IMR-90 (cell line): Measurements from ENCODE around the gene ACOX3. TPM values are rescaled to one million over a fixed set of nuclear protein-coding genes. Genes with fewer than 3 reads are reported as not detected.

Source experiments
- ATAC-seq: fragments of 200-7000 bp; cut with Tn5 transposase; 2 replicates; pipeline ENCODE4 v1.9.1; 2020; ENCODE audit warnings: low read depth, mild to moderate bottlenecking, moderate library complexity
- BruUV-seq: library from RNA; stranded (reverse); fragments of 400-500 nt; replicated peaks from 2 replicates; lab custom pipeline; 2021; lab: Mats Ljungman, UMichigan
- CTCF ChIA-PET: fragments of 300-600 bp; formaldehyde crosslinking; extraction: SDS; loops from one replicate; lab custom pipeline; 2021; ENCODE audit warnings: antibody characterized with exemption; lab: Yijun Ruan, JAX
- POLR2A ChIA-PET: fragments of 300-600 bp; sonication (Branson Sonifier 250); formaldehyde crosslinking; loops from one replicate; lab custom pipeline; 2022; ENCODE audit warnings: antibody characterized with exemption; ENCODE audit not compliant: unreplicated experiment; lab: Charles Lee
- DNase-seq: peaks from one replicate; pipeline ENCODE4 v3.0.0; 2013
- H2AFZ ChIP-seq: replicated peaks from 2 replicates; pipeline ENCODE3; 2013; ENCODE audit warnings: low read length, mild to moderate bottlenecking; ENCODE audit not compliant: poor library complexity
- H2AK5ac ChIP-seq: 2 replicates; pipeline ENCODE4 v1.6.1; 2013; ENCODE audit warnings: low read depth, low read length, inconsistent platforms
- H2AK9ac ChIP-seq: replicated peaks from 2 replicates; pipeline ENCODE3; 2013; ENCODE audit warnings: mild to moderate bottlenecking, low read depth, low read length, moderate library complexity; ENCODE audit not compliant: poor library complexity
- H2BK120ac ChIP-seq: 2 replicates; pipeline ENCODE4 v1.6.1; 2013; ENCODE audit warnings: low read depth, low read length, inconsistent platforms
- H2BK15ac ChIP-seq: 3 replicates; pipeline ENCODE4 v1.6.1; 2013; ENCODE audit warnings: low read depth, low read length, inconsistent platforms
- H2BK20ac ChIP-seq: 2 replicates; pipeline ENCODE4 v1.6.1; 2013; ENCODE audit warnings: low read depth, mild to moderate bottlenecking, inconsistent platforms, low read length, moderate library complexity
- H2BK5ac ChIP-seq: 2 replicates; pipeline ENCODE4 v1.6.1; 2013; ENCODE audit warnings: mild to moderate bottlenecking, low read depth, low read length, inconsistent platforms; ENCODE audit not compliant: poor library complexity, severe bottlenecking
- H3K14ac ChIP-seq: replicated peaks from 2 replicates; pipeline ENCODE4 v1.6.1; 2013; ENCODE audit warnings: low read depth, low read length, inconsistent platforms
- H3K18ac ChIP-seq: 2 replicates; pipeline ENCODE4 v1.6.1; 2013; ENCODE audit warnings: low read depth, low read length, control low read depth
- H3K23ac ChIP-seq: 2 replicates; pipeline ENCODE4 v1.6.1; 2013; ENCODE audit warnings: low read depth, low read length, inconsistent platforms
- H3K27ac ChIP-seq: 2 replicates; pipeline ENCODE4 v1.5.1; 2013; ENCODE audit warnings: mild to moderate bottlenecking, control low read depth, low read length; ENCODE audit not compliant: insufficient read depth
- H3K27me3 ChIP-seq: 2 replicates; pipeline ENCODE4 v1.6.1; 2013; ENCODE audit warnings: low read length; ENCODE audit not compliant: control insufficient read depth, insufficient read depth
- H3K36me3 ChIP-seq: 2 replicates; pipeline ENCODE4 v1.6.1; 2013; ENCODE audit warnings: low read length, mixed read lengths; ENCODE audit not compliant: control insufficient read depth, insufficient read depth
- H3K4ac ChIP-seq: 2 replicates; pipeline ENCODE4 v1.6.1; 2013; ENCODE audit warnings: low read depth, low read length, inconsistent platforms
- H3K4me1 ChIP-seq: 2 replicates; pipeline ENCODE4 v1.6.1; 2013; ENCODE audit warnings: low read length, mixed read lengths; ENCODE audit not compliant: control insufficient read depth, insufficient read depth
- H3K4me2 ChIP-seq: 2 replicates; pipeline ENCODE4 v1.6.1; 2013; ENCODE audit warnings: low read depth, mild to moderate bottlenecking, control low read depth, low read length, moderate library complexity
- H3K4me3 ChIP-seq: 2 replicates; pipeline ENCODE4 v1.5.1; 2013; ENCODE audit warnings: low read depth, mild to moderate bottlenecking, control low read depth, low read length, moderate library complexity; ENCODE audit not compliant: insufficient read depth
- H3K56ac ChIP-seq: 2 replicates; pipeline ENCODE4 v1.6.1; 2013; ENCODE audit warnings: low read length, inconsistent platforms; ENCODE audit not compliant: insufficient read depth; ENCODE audit errors: extremely low read depth
- H3K79me1 ChIP-seq, 2 experiments: 2 replicates each; pipeline ENCODE4 v1.6.1; 2013; ENCODE audit warnings: low read length in 2 of 2, inconsistent platforms in 1 of 2, low read depth in 1 of 2
- H3K9ac ChIP-seq: 2 replicates; pipeline ENCODE4 v1.6.1; 2013; ENCODE audit warnings: low read depth, low read length, control low read depth
- H3K9me1 ChIP-seq: 2 replicates; pipeline ENCODE4 v1.6.1; 2013; ENCODE audit warnings: low read length, inconsistent platforms; ENCODE audit not compliant: insufficient read depth
- H3K9me3 ChIP-seq: 2 replicates; pipeline ENCODE4 v1.6.1; 2013; ENCODE audit warnings: low read length; ENCODE audit not compliant: control insufficient read depth, insufficient read depth
- H4K20me1 ChIP-seq: 2 replicates; pipeline ENCODE4 v1.6.1; 2013; ENCODE audit warnings: low read length, inconsistent platforms; ENCODE audit not compliant: insufficient read depth
- H4K5ac ChIP-seq: 2 replicates; pipeline ENCODE4 v1.6.1; 2013; ENCODE audit warnings: mild to moderate bottlenecking, low read depth, low read length, control low read depth
- H4K8ac ChIP-seq, 2 experiments: 2 replicates each; pipeline ENCODE4 v1.6.1; 2013; ENCODE audit warnings: low read depth in 2 of 2, low read length in 2 of 2, control low read depth in 1 of 2, inconsistent platforms in 1 of 2
- H4K91ac ChIP-seq: 2 replicates; pipeline ENCODE4 v1.6.1; 2013; ENCODE audit warnings: low read depth, low read length, inconsistent platforms; ENCODE audit not compliant: insufficient read depth
- BHLHE40 ChIP-seq: fragments of 150-350 bp; IDR thresholded peaks from 2 replicates; pipeline ENCODE4 v1.6.1; 2016; ENCODE audit warnings: mild to moderate bottlenecking, low read depth, low read length
- CEBPB ChIP-seq: IDR thresholded peaks from 2 replicates; pipeline ENCODE4 v1.6.1; 2012; ENCODE audit warnings: low read depth, low read length, improper control_type of control experiment
- CHD1 ChIP-seq: IDR thresholded peaks from 2 replicates; pipeline ENCODE4 v1.6.1; 2012; ENCODE audit warnings: low read depth, low read length, improper control_type of control experiment
- CTCF ChIP-seq: conservative IDR thresholded peaks from 2 replicates; pipeline ENCODE4 v1.5.1; 2012; ENCODE audit warnings: mild to moderate bottlenecking, low read depth, low read length, improper control_type of control experiment
- ELK1 ChIP-seq: fragments of 150-350 bp; IDR thresholded peaks from 2 replicates; pipeline ENCODE4 v1.6.1; 2016; ENCODE audit warnings: low read depth, mild to moderate bottlenecking, low read length, moderate library complexity, borderline replicate concordance
- FOS ChIP-seq: fragments of 150-350 bp; IDR thresholded peaks from 2 replicates; pipeline ENCODE4 v1.6.1; 2016; ENCODE audit warnings: low read depth, low read length
- MAFK ChIP-seq: IDR thresholded peaks from 2 replicates; pipeline ENCODE4 v1.6.1; 2012; ENCODE audit warnings: low read depth, low read length, improper control_type of control experiment
- MAZ ChIP-seq: IDR thresholded peaks from 2 replicates; pipeline ENCODE4 v1.6.1; 2012; ENCODE audit warnings: low read depth, mild to moderate bottlenecking, low read length, improper control_type of control experiment, moderate library complexity, borderline replicate concordance
- MXI1 ChIP-seq: IDR thresholded peaks from 2 replicates; pipeline ENCODE4 v1.6.1; 2012; ENCODE audit warnings: low read depth, mild to moderate bottlenecking, low read length, moderate library complexity, borderline replicate concordance
- NFE2L2 ChIP-seq: fragments of 150-350 bp; IDR thresholded peaks from 2 replicates; pipeline ENCODE4 v1.6.1; 2016; ENCODE audit warnings: low read depth, mild to moderate bottlenecking, low read length
- POLR2A ChIP-seq: IDR thresholded peaks from 2 replicates; pipeline ENCODE4 v1.6.1; 2012; ENCODE audit warnings: mild to moderate bottlenecking, low read depth, low read length
- RAD21 ChIP-seq: IDR thresholded peaks from 2 replicates; pipeline ENCODE4 v1.6.1; 2012; ENCODE audit warnings: low read length, improper control_type of control experiment
- SMC3 ChIP-seq: fragments of 150-350 bp; IDR thresholded peaks from 2 replicates; pipeline ENCODE4 v1.6.1; 2016; ENCODE audit warnings: low read depth, mild to moderate bottlenecking, antibody characterized with exemption, low read length, moderate library complexity
- USF2 ChIP-seq: fragments of 150-350 bp; IDR thresholded peaks from 2 replicates; pipeline ENCODE4 v1.6.1; 2017; ENCODE audit warnings: mild to moderate bottlenecking, antibody characterized with exemption, low read length, low read depth
- WGBS, 2 experiments: methylation state at CpG; one replicate each; pipeline versions ENCODE4 v1.1.5 to v1.1.7; 2013; ENCODE audit warnings: missing lambda C conversion rate in 2 of 2; ENCODE audit not compliant: insufficient read length in 1 of 2; ENCODE audit errors: extremely low coverage in 2 of 2; 5-methylcytosine and 5-hydroxymethylcytosine counted together
- dilution Hi-C: fragments of 300-500 bp; cut with HindIII; formaldehyde crosslinking; loops from one replicate; pipeline ENCODE4 v1.14.3; 2018; ENCODE audit warnings: low sequenced_read_pairs; ENCODE audit not compliant: unreplicated experiment
- in situ Hi-C: fragments of 300-500 bp; cut with MboI; formaldehyde crosslinking; loops from 3 replicates; pipeline ENCODE4 v1.14.3; 2019; ENCODE audit warnings: low sequenced_read_pairs, inconsistent platforms, mixed read lengths
- intact Hi-C: fragments of 100-400 bp; cut with micrococcal nuclease; formaldehyde crosslinking; loops from 2 replicates; pipeline ENCODE4 v1.10.0; 2022
- polyA plus RNA-seq, 3 experiments: library from polyadenylated mRNA; depleted of rRNA; stranded (reverse); fragments of >200 nt; gene quantifications; 2 replicates each; pipeline ENCODE4 v1.2.3, GENCODE V29; 2012; ENCODE audit warnings: low replicate concordance in 1 of 3
- total RNA-seq: library from RNA; depleted of rRNA; stranded (reverse); fragments of >200 nt; gene quantifications from 2 replicates; pipeline ENCODE4 v1.2.3, GENCODE V29; 2012

The ACOX3 gene
- total and polyA plus RNA-seq, 2 of the 4 experiments (the other 2 are of a cell fraction): 15.2 to 25.8 TPM

- Histone ChIP-seq H3K9me3 (no peaks in the 10 kb centered on the region), H3K27me3 (no peaks in the 10 kb centered on the region), H2AFZ (no peak overlapping the region), H3K56ac (no peak overlapping the region), H3K23ac (no peak overlapping the region), H3K4ac (no peak overlapping the region), H3K18ac (no peak overlapping the region), H4K91ac (no peak overlapping the region), H3K9ac (no peak overlapping the region), H3K4me2 (no peak overlapping the region), H3K9me1 (no peaks in the 10 kb centered on the region), H3K36me3 (peaks cover 32% of the 10 kb centered on the region), H3K27ac (no peak overlapping the region), H3K4me3 (no peak overlapping the region), H4K8ac (no peak overlapping the region), H4K5ac (no peak overlapping the region), H3K79me1 (0 out of 4 replicates have a peak, but pooled peaks cover 2 to 3% of the 10 kb centered on the region in 2 experiments), H2AK9ac (no peak overlapping the region), H4K20me1 (peaks cover 11% of the 10 kb centered on the region), H2BK5ac (no peak overlapping the region), H3K4me1 (no peaks in the 10 kb centered on the region), H2BK15ac (no peak overlapping the region), H3K14ac (no peak overlapping the region), H2BK20ac (no peak overlapping the region), H2BK120ac (no peak overlapping the region), H2AK5ac (no peak overlapping the region)
- in situ Hi-C loops: loop anchor here (5.0 kb wide), 1 partner anchor 128 kb away; the partner anchor contains the start of gene CPZ
- DNase-seq: no peak
- intact Hi-C loops: no loop called here
- TF ChIP-seq MAZ: no peak
- TF ChIP-seq FOS: no peak
- no peak for TF ChIP-seq MAFK
- TF ChIP-seq USF2: no peak
- TF ChIP-seq CTCF: no peak
- no peak for TF ChIP-seq NFE2L2
- TF ChIP-seq SMC3: no peak
- TF ChIP-seq MXI1: no peak
- TF ChIP-seq BHLHE40: no peak
- TF ChIP-seq CHD1: no peak
- no peak for TF ChIP-seq POLR2A
- no peak for TF ChIP-seq RAD21
- no peak for TF ChIP-seq ELK1
- no peak for TF ChIP-seq CEBPB
- no TSS peak for BruUV-seq
- dilution Hi-C loops: no loop called here
- ChIA-PET CTCF (interaction anchor here (1.0 kb wide), 1 partner anchor 12 kb away, joined by 4 read pairs; no protein-coding TSS in a partner anchor), POLR2A (no interaction called here)
- no peak for ATAC-seq
- no CpG with 5 or more reads among the region's 9 CpGs for WGBS, 2 experiments
Measured at GRCh38 chr4:8463811-8464210, 23.3 kb upstream of the ACOX3 start.
